Measurements from ENCODE around the gene LAMTOR1. TPM values are rescaled to one million over a fixed set of nuclear protein-coding genes. Genes with fewer than 3 reads are reported as not detected.
A peak's percentile ranks its signal among the peaks of the same experiment; 100 is the strongest.

The LAMTOR1 gene
- total and polyA plus RNA-seq, 3 experiments from 2014 or later, result 77.3 to 82.3 (median 79.2) TPM

- no peaks in the 10 kb centered on the region for H3K27me3 Mint-ChIP-seq
- H3K9me3 Mint-ChIP-seq, result no peaks in the 10 kb centered on the region
- no peaks in the 10 kb centered on the region for H3K9me3 ChIP-seq (ENCODE audit: low read length)
- H3K36me3 Mint-ChIP-seq, result peaks cover 0 to 42% (median 6%) of the 10 kb centered on the region in 3 donors
- no peak for DNase-seq
- H3K27me3 ChIP-seq (ENCODE audit: insufficient read depth, low read length, poor library complexity, severe bottlenecking), result no peaks in the 10 kb centered on the region
- peaks cover 37 to 47% (median 43%) of the 10 kb centered on the region in 3 donors for H3K4me1 Mint-ChIP-seq
- H3K4me3 Mint-ChIP-seq, result peak overlapping the region; percentile 82 to 98 (median 89)
- peak overlapping the region; percentile 94 for H3K27ac ChIP-seq (ENCODE audit: low read depth, low read length)
- peak overlapping the region; percentile 73 to 98 (median 96) for H3K27ac Mint-ChIP-seq
- H3K4me1 ChIP-seq (ENCODE audit: insufficient read depth, low read length), result peaks cover 31% of the 10 kb centered on the region
- POLR2A ChIA-PET, result interaction anchor here (1.1 to 1.4 kb wide), 3 partner anchors 10 to 77 kb away, joined by 3 to 13 read pairs (median 3); partner anchors contain the start of gene ANAPC15
- peak overlapping the region; percentile 89 for H3K4me3 ChIP-seq (ENCODE audit: low read length)
- H3K36me3 ChIP-seq (ENCODE audit: insufficient read depth, low read length), result peaks cover 17% of the 10 kb centered on the region
- CTCF ChIA-PET, result interaction anchor here (0.7 to 1.0 kb wide), 4 partner anchors 9 to 77 kb away, joined by 3 to 4 read pairs (median 3); no protein-coding TSS in a partner anchor
Measured at GRCh38 chr11:72102631-72102945, 509 bp downstream of the LAMTOR1 start.

GRCh38 chr11:72102162-72102561 is 935 bp downstream of the LAMTOR1 start:
- H3K4me3 Mint-ChIP-seq, result peak overlapping the region; percentile 82 to 98 (median 89)
- no peak for DNase-seq
- peak overlapping the region; percentile 73 to 98 (median 96) for H3K27ac Mint-ChIP-seq
- H3K9me3 Mint-ChIP-seq, result no peaks in the 10 kb centered on the region
- H3K36me3 Mint-ChIP-seq, result peaks cover 0 to 42% (median 3%) of the 10 kb centered on the region in 3 donors
- no peaks in the 10 kb centered on the region for H3K27me3 ChIP-seq (ENCODE audit: insufficient read depth, low read length, poor library complexity, severe bottlenecking)
- POLR2A ChIA-PET, result interaction anchor here (1.1 to 1.4 kb wide), 3 partner anchors 11 to 77 kb away, joined by 3 to 13 read pairs (median 3); partner anchors contain the start of gene ANAPC15
- CTCF ChIA-PET, result interaction anchor here (0.7 to 1.0 kb wide), 4 partner anchors 9 to 77 kb away, joined by 3 to 4 read pairs (median 3); no protein-coding TSS in a partner anchor
- H3K4me1 Mint-ChIP-seq, result peaks cover 37 to 47% (median 43%) of the 10 kb centered on the region in 3 donors
- no peaks in the 10 kb centered on the region for H3K27me3 Mint-ChIP-seq
- H3K27ac ChIP-seq (ENCODE audit: low read depth, low read length), result peak overlapping the region; percentile 94
- H3K9me3 ChIP-seq (ENCODE audit: low read length), result no peaks in the 10 kb centered on the region
- peak overlapping the region; percentile 89 for H3K4me3 ChIP-seq (ENCODE audit: low read length)
- H3K4me1 ChIP-seq (ENCODE audit: insufficient read depth, low read length), result peaks cover 31% of the 10 kb centered on the region
- H3K36me3 ChIP-seq (ENCODE audit: insufficient read depth, low read length), result peaks cover 22% of the 10 kb centered on the region

- ChIA-PET CTCF (interaction anchor here (1.3 to 2.8 kb wide), 4 partner anchors 10 to 76 kb away, joined by 4 to 14 read pairs (median 10); no protein-coding TSS in a partner anchor), POLR2A (interaction anchor here (1.1 kb wide), 1 partner anchor 12 kb away, joined by 4 read pairs; the partner anchor contains the start of gene ANAPC15)
- peaks cover 0 to 48% (median 2%) of the 10 kb centered on the region in 3 donors for H3K36me3 Mint-ChIP-seq
- DNase-seq, result no peak
- Histone ChIP-seq H3K27ac (ENCODE audit: low read depth, low read length) (no peak overlapping the region), H3K9me3 (ENCODE audit: low read length) (no peaks in the 10 kb centered on the region), H3K36me3 (ENCODE audit: insufficient read depth, low read length) (peaks cover 25% of the 10 kb centered on the region), H3K4me1 (ENCODE audit: insufficient read depth, low read length) (peaks cover 31% of the 10 kb centered on the region), H3K27me3 (ENCODE audit: insufficient read depth, low read length, poor library complexity, severe bottlenecking) (no peaks in the 10 kb centered on the region), H3K4me3 (ENCODE audit: low read length) (no peak overlapping the region)
- H3K27me3 Mint-ChIP-seq, result no peaks in the 10 kb centered on the region
- peak overlapping the region in 2 of 7 donors; percentile 13 to 51 for H3K4me3 Mint-ChIP-seq
- peak overlapping the region in 7 of 8 donors; percentile 17 to 97 (median 78) for H3K27ac Mint-ChIP-seq
- peaks cover 37 to 47% (median 43%) of the 10 kb centered on the region in 3 donors for H3K4me1 Mint-ChIP-seq
- no peaks in the 10 kb centered on the region for H3K9me3 Mint-ChIP-seq
Measured at GRCh38 chr11:72100462-72100861, 2.6 kb downstream of the LAMTOR1 start.

GRCh38 chr11:72100009-72100408 is 3.1 kb downstream of the LAMTOR1 start:
- POLR2A ChIA-PET, result interaction anchor here (1.1 kb wide), 1 partner anchor 12 kb away, joined by 4 read pairs; the partner anchor contains the start of gene ANAPC15
- Histone ChIP-seq H3K4me3 (ENCODE audit: low read length) (no peak overlapping the region), H3K27me3 (ENCODE audit: insufficient read depth, low read length, poor library complexity, severe bottlenecking) (no peaks in the 10 kb centered on the region), H3K36me3 (ENCODE audit: insufficient read depth, low read length) (peaks cover 25% of the 10 kb centered on the region), H3K4me1 (ENCODE audit: insufficient read depth, low read length) (peaks cover 31% of the 10 kb centered on the region), H3K9me3 (ENCODE audit: low read length) (no peaks in the 10 kb centered on the region), H3K27ac (ENCODE audit: low read depth, low read length) (no peak overlapping the region)
- no peak for DNase-seq
- Mint-ChIP-seq H3K4me3 (peak overlapping the region in 1 of 7 donors; percentile 51), H3K36me3 (peaks cover 0 to 52% (median 0%) of the 10 kb centered on the region in 3 donors), H3K9me3 (no peaks in the 10 kb centered on the region), H3K4me1 (peaks cover 37 to 47% (median 43%) of the 10 kb centered on the region in 3 donors), H3K27ac (peak overlapping the region in 5 of 8 donors; percentile 17 to 95 (median 67)), H3K27me3 (no peaks in the 10 kb centered on the region)
- CTCF ChIA-PET, result interaction anchor here (1.3 to 2.8 kb wide), 4 partner anchors 9 to 75 kb away, joined by 4 to 14 read pairs (median 8); no protein-coding TSS in a partner anchor

- peaks cover 0 to 61% (median 0%) of the 10 kb centered on the region in 3 donors for H3K36me3 Mint-ChIP-seq
- H3K4me3 Mint-ChIP-seq, result no peak overlapping the region
- no peak overlapping the region for H3K27ac ChIP-seq (ENCODE audit: low read depth, low read length)
- H3K27me3 ChIP-seq (ENCODE audit: insufficient read depth, low read length, poor library complexity, severe bottlenecking), result no peaks in the 10 kb centered on the region
- H3K27ac Mint-ChIP-seq, result peak overlapping the region in 3 of 8 donors; percentile 22 to 43 (median 36)
- H3K4me3 ChIP-seq (ENCODE audit: low read length), result no peak overlapping the region
- no peaks in the 10 kb centered on the region for H3K9me3 Mint-ChIP-seq
- DNase-seq, result no peak
- H3K9me3 ChIP-seq (ENCODE audit: low read length), result no peaks in the 10 kb centered on the region
- peaks cover 29 to 39% (median 35%) of the 10 kb centered on the region in 3 donors for H3K4me1 Mint-ChIP-seq
- no peaks in the 10 kb centered on the region for H3K27me3 Mint-ChIP-seq
- H3K4me1 ChIP-seq (ENCODE audit: insufficient read depth, low read length), result peaks cover 27% of the 10 kb centered on the region
- CTCF ChIA-PET, result interaction anchor here (1.2 to 10.3 kb wide), 4 partner anchors 8 to 71 kb away, joined by 4 to 177 read pairs (median 8); no protein-coding TSS in a partner anchor
- POLR2A ChIA-PET, result no interaction called here
- H3K36me3 ChIP-seq (ENCODE audit: insufficient read depth, low read length), result peaks cover 25% of the 10 kb centered on the region
Measured at GRCh38 chr11:72098741-72099140, 4.4 kb downstream of the LAMTOR1 start.

GRCh38 chr11:72091292-72091691 is 11.8 kb downstream of the LAMTOR1 start:
- H3K27ac Mint-ChIP-seq, result peak overlapping the region; percentile 37 to 84 (median 62)
- Histone ChIP-seq H3K27me3 (ENCODE audit: insufficient read depth, low read length, poor library complexity, severe bottlenecking) (no peaks in the 10 kb centered on the region), H3K4me3 (ENCODE audit: low read length) (no peak overlapping the region), H3K4me1 (ENCODE audit: insufficient read depth, low read length) (no peaks in the 10 kb centered on the region), H3K27ac (ENCODE audit: low read depth, low read length) (no peak overlapping the region), H3K9me3 (ENCODE audit: low read length) (no peaks in the 10 kb centered on the region), H3K36me3 (ENCODE audit: insufficient read depth, low read length) (peaks cover 5% of the 10 kb centered on the region)
- peak; percentile 39 to 77 (median 48) for DNase-seq
- H3K9me3 Mint-ChIP-seq, result no peaks in the 10 kb centered on the region
- peaks cover 3 to 12% (median 3%) of the 10 kb centered on the region in 3 donors for H3K4me1 Mint-ChIP-seq
- H3K4me3 Mint-ChIP-seq, result peak overlapping the region in 1 of 7 donors; percentile 75
- H3K27me3 Mint-ChIP-seq, result no peaks in the 10 kb centered on the region
- ChIA-PET POLR2A (interaction anchor here (0.8 kb wide), 1 partner anchor 51 kb away, joined by 4 read pairs; no protein-coding TSS in a partner anchor), CTCF (interaction anchor here (0.6 to 10.3 kb wide), 21 partner anchors 9 to 114 kb away, joined by 3 to 177 read pairs (median 4); partner anchors contain the start of gene LAMTOR1)
- H3K36me3 Mint-ChIP-seq, result peaks cover 0 to 49% (median 5%) of the 10 kb centered on the region in 3 donors

GRCh38 chr11:72088076-72088808 is 14.9 kb downstream of the LAMTOR1 start:
- POLR2A ChIA-PET, result no interaction called here

More at GRCh38 chr11:72088076-72088808, 14.9 kb downstream of the LAMTOR1 start:
- no peak overlapping the region for H3K27ac ChIP-seq (ENCODE audit: low read depth, low read length)
- CTCF ChIA-PET, result interaction anchor here (1.1 kb wide), 1 partner anchor 10 kb away, joined by 3 read pairs; no protein-coding TSS in a partner anchor
- Mint-ChIP-seq H3K36me3 (peaks cover 0 to 34% (median 5%) of the 10 kb centered on the region in 3 donors), H3K9me3 (no peaks in the 10 kb centered on the region), H3K4me3 (no peak overlapping the region), H3K27ac (peak overlapping the region in 6 of 8 donors; percentile 3 to 78 (median 70)), H3K4me1 (peaks cover 3 to 14% (median 3%) of the 10 kb centered on the region in 3 donors), H3K27me3 (no peaks in the 10 kb centered on the region)
- H3K4me3 ChIP-seq (ENCODE audit: low read length), result no peak overlapping the region
- no peak for DNase-seq
- no peaks in the 10 kb centered on the region for H3K27me3 ChIP-seq (ENCODE audit: insufficient read depth, low read length, poor library complexity, severe bottlenecking)
- no peaks in the 10 kb centered on the region for H3K9me3 ChIP-seq (ENCODE audit: low read length)
- H3K36me3 ChIP-seq (ENCODE audit: insufficient read depth, low read length), result peaks cover 5% of the 10 kb centered on the region
- no peaks in the 10 kb centered on the region for H3K4me1 ChIP-seq (ENCODE audit: insufficient read depth, low read length)
